KMS-11 (cell line): ENCODE results near the gene JAG2.

Experiments
- H2AFZ ChIP-seq: fragments of 200-600 bp; sonication (generic); 2 replicates; pipeline ENCODE4 v1.6.1; 2016; ENCODE audit warnings: antibody characterized with exemption, mixed run types, low read depth
- H3K27ac ChIP-seq: fragments of 200-600 bp; sonication (generic); 2 replicates; pipeline ENCODE4 v1.6.1; 2016; ENCODE audit warnings: mild to moderate bottlenecking, mixed run types
- H3K27me3 ChIP-seq: fragments of 200-600 bp; sonication (generic); 2 replicates; pipeline ENCODE4 v1.6.1; 2017; ENCODE audit warnings: mild to moderate bottlenecking, low read depth, mixed run types, moderate library complexity; ENCODE audit not compliant: insufficient read depth
- H3K36me3 ChIP-seq: fragments of 200-600 bp; sonication (generic); 2 replicates; pipeline ENCODE4 v1.6.1; 2017; ENCODE audit warnings: mild to moderate bottlenecking, mixed run types; ENCODE audit not compliant: insufficient read depth
- H3K4me1 ChIP-seq: fragments of 200-600 bp; sonication (generic); 2 replicates; pipeline ENCODE4 v1.6.1; 2016; ENCODE audit warnings: mild to moderate bottlenecking, low read depth, mixed run types; ENCODE audit not compliant: poor library complexity, severe bottlenecking
- H3K4me2 ChIP-seq: fragments of 200-600 bp; sonication (generic); 2 replicates; pipeline ENCODE4 v1.7.0; 2016; ENCODE audit warnings: mild to moderate bottlenecking, mixed run types
- H3K4me3 ChIP-seq: fragments of 200-600 bp; sonication (generic); IDR thresholded peaks from 2 replicates; pipeline ENCODE4 v1.6.1; 2017; ENCODE audit warnings: low read depth, low read length, mixed read lengths; ENCODE audit not compliant: insufficient read depth
- H3K79me2 ChIP-seq: fragments of 200-600 bp; sonication (generic); 2 replicates; pipeline ENCODE4 v1.6.1; 2016; ENCODE audit warnings: low read depth, mixed run types; ENCODE audit not compliant: insufficient read depth
- H3K9ac ChIP-seq: fragments of 200-600 bp; sonication (generic); 2 replicates; pipeline ENCODE4 v1.6.1; 2016; ENCODE audit warnings: mild to moderate bottlenecking, mixed run types
- H4K20me1 ChIP-seq: fragments of 200-600 bp; sonication (generic); 2 replicates; pipeline ENCODE4 v1.6.1; 2016; ENCODE audit warnings: mild to moderate bottlenecking, mixed run types; ENCODE audit not compliant: insufficient read depth
- TF ChIP-seq, protein P1 (sequence below): fragments of 200-600 bp; sonication (generic); conservative IDR thresholded peaks from 2 replicates; pipeline ENCODE4 v1.6.1; 2017; ENCODE audit warnings: low read depth, mild to moderate bottlenecking, antibody characterized with exemption, low read length, moderate library complexity, mixed read lengths

Gene JAG2

DNA sequence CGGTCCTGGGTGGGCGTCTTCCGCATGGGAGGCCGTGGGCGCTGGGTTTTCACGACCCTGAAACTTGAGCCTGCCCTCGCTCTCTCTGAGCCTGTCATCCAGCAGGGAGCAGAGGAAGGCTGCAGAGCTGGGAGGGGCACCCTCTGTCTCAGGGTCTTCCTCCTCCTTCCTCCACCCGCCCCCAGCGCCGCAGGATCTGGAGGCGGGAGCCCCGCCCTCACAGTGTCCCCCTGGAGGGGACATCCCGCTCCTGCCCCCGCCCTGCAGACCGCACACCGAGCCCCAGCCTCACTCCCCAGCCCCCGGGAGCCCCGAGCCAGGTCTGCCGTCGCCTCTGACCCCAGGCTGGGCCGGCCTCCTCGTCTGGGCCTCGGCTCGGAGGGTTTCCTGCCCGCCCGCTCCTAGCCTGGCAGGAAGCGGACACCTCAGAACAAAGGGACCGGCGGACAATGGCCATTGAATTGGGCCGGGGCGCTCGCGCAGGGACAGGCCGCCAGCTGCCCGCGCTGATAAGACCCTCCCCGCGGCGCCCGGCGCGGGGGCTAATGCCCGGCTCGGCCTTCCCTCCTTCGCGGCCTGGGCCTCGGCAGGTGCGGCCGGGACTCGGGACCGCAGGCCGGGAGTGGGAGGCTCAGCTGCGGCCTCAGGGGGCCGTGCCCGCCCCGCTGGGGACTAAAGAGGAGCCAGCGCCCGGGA, 27.8 kb upstream of the JAG2 start:
- Histone ChIP-seq H4K20me1 (no peaks in the 10 kb centered on the region), H3K4me2 (no peak overlapping the region), H3K4me3 (no peak overlapping the region), H3K79me2 (no peaks in the 10 kb centered on the region), H3K27ac (no peak overlapping the region), H3K4me1 (peaks cover 4% of the 10 kb centered on the region), H3K36me3 (no peaks in the 10 kb centered on the region), H3K27me3 (peaks cover 25% of the 10 kb centered on the region), H2AFZ (no peak overlapping the region), H3K9ac (no peak overlapping the region)
- TF ChIP-seq, protein P1, sequence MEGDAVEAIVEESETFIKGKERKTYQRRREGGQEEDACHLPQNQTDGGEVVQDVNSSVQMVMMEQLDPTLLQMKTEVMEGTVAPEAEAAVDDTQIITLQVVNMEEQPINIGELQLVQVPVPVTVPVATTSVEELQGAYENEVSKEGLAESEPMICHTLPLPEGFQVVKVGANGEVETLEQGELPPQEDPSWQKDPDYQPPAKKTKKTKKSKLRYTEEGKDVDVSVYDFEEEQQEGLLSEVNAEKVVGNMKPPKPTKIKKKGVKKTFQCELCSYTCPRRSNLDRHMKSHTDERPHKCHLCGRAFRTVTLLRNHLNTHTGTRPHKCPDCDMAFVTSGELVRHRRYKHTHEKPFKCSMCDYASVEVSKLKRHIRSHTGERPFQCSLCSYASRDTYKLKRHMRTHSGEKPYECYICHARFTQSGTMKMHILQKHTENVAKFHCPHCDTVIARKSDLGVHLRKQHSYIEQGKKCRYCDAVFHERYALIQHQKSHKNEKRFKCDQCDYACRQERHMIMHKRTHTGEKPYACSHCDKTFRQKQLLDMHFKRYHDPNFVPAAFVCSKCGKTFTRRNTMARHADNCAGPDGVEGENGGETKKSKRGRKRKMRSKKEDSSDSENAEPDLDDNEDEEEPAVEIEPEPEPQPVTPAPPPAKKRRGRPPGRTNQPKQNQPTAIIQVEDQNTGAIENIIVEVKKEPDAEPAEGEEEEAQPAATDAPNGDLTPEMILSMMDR = no peak

DNA sequence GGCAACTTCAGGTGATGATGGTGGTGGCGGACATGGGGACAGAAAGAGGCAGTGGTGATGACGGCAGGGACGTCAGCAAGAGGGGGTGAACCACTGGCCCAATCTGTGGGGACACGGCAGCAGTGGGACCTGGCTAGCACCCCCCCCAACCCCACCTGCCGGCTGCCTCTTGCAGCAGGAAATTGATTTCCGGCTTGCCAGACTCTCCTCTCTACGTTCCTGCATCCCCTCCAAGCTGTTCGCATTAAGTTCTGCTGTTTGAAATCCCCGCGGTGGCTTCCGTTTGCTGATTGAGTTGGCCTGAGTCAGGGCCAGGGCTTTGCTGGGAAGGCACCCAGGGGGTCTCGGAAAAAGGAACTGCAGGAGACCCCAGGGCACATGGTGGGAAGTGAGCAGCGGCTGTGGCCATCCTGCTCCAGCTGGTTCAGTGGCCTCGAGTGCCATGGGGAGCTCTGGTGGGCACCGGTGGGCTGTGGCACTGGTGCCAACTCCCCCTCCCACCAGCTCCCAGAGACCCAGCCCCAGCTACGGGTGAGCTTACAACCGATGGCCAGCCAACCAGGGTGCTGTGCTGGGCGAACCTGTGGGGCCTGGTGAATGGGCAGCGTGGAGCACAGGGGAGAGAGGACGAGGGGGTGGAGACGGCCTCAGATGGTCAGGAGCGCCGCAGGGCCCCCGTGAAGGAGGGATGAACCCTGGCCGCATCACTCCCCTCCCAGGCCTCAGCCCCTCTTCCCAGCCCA, 27.1 kb upstream of the JAG2 start:
- no peak overlapping the region for H3K9ac ChIP-seq
- H3K79me2 ChIP-seq = no peaks in the 10 kb centered on the region
- H3K27ac ChIP-seq = no peak overlapping the region
- no peak overlapping the region for H3K4me3 ChIP-seq
- no peak overlapping the region for H3K4me2 ChIP-seq
- H3K4me1 ChIP-seq = peaks cover 4% of the 10 kb centered on the region
- no peaks in the 10 kb centered on the region for H3K36me3 ChIP-seq
- no peaks in the 10 kb centered on the region for H4K20me1 ChIP-seq
- TF ChIP-seq, protein P1 = no peak
- H2AFZ ChIP-seq = no peak overlapping the region
- H3K27me3 ChIP-seq = peaks cover 25% of the 10 kb centered on the region

DNA sequence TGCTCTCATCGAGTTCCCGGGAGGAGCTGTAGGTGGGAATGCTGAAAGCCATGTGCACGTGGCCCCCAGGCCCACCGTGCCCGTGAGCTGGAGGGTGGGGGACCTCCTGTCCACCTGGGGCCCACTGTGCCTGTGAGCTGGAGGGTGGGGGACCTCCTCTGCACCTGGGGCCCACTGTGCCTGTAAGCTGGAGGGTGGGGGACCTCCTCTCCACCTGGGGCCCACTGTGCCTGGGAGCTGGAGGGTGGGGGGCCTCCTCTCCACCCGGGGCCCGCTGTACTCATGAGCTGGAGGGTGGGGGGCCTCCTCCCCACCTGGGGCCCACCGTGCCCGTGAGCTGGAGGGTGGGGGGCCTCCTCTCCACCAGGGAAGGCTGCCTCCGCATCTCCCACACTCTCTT, 26.5 kb upstream of the JAG2 start:
- TF ChIP-seq, protein P1 = no peak
- no peak overlapping the region for H3K4me2 ChIP-seq
- H4K20me1 ChIP-seq = no peaks in the 10 kb centered on the region

DNA sequence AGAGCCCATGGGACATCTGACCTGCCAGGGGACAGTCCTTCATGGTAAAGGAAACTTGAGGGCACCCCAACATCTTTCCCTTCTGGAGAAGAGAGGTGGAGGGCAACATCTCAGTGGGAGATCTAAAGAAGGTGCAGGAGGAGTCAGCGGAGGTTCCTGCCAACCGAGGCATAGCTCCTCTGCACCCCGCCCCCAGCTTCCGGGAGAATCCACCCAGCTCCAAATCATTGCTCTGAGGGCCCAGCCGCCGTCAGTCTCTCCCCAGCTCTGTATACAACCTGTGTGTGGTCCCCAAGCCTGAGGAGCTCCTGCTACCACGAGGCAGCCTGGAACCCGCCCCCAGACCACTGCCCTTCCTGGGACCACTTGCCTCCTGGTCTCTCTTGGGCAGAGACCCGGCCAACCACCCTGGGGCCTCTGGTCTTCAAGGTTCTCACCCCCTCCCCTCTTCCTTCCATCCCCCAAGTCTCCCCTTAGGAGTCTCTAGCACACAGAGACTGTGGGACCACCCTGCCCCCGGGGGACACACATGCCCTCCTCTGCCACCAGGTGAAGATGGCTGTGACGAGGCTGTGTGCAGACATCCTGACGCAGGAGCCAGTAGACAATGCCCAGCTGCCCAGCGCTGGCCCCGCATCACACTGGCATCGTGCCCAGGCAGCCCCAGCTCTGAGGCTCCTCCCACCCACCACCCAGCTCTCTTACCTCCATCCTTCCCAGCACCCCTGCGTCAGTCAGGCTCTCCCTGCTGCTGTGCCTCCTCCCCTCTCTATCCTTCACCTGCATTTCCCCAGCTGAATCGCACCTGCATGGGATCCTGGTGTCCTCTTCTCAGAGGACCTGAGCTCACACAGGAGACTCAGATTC, 25.6 kb upstream of the JAG2 start:
- Histone ChIP-seq H3K4me2 (no peak overlapping the region), H3K79me2 (no peaks in the 10 kb centered on the region), H2AFZ (no peak overlapping the region), H3K4me3 (no peak overlapping the region), H4K20me1 (no peaks in the 10 kb centered on the region), H3K27ac (no peak overlapping the region), H3K36me3 (no peaks in the 10 kb centered on the region), H3K9ac (no peak overlapping the region), H3K4me1 (peaks cover 4% of the 10 kb centered on the region), H3K27me3 (peaks cover 25% of the 10 kb centered on the region)
- TF ChIP-seq, protein P1 = no peak

More for the DNA sequence above, 26.5 kb upstream of the JAG2 start:
- Histone ChIP-seq H3K4me1 (peaks cover 4% of the 10 kb centered on the region), H2AFZ (no peak overlapping the region), H3K79me2 (no peaks in the 10 kb centered on the region), H3K4me3 (no peak overlapping the region), H3K27me3 (peaks cover 25% of the 10 kb centered on the region), H3K36me3 (no peaks in the 10 kb centered on the region), H3K9ac (no peak overlapping the region), H3K27ac (no peak overlapping the region)
